ENCODE data around the gene PSME3. TPM values are rescaled to one million over a fixed set of nuclear protein-coding genes. Genes with fewer than 3 reads are reported as not detected.

Gene PSME3
- total and polyA plus RNA-seq, 3 donors from 2014 or later: 79.7 to 135 (median 92.1) TPM

- WGBS, 2 donors: 69 to 72% methylated on average over 1 of the region's 1 CpG
- H3K27ac ChIP-seq: no peak overlapping the region
- TF ChIP-seq CTCF (IDR thresholded peaks at IDR 0.05) (no peak), POLR2A (IDR thresholded peaks at IDR 0.05) (no peak)
- DNase-seq: no peak
- H3K4me1 ChIP-seq: no peaks in the 10 kb centered on the region
- H3K36me3 ChIP-seq (ENCODE audit: low read depth, missing control alignments): no peaks in the 10 kb centered on the region
- H3K9me3 ChIP-seq: no peaks in the 10 kb centered on the region
- H3K27me3 ChIP-seq: no peaks in the 10 kb centered on the region
- intact Hi-C loops (cut with DNase I; ENCODE audit: low total_unique reads): no loop called here
- H3K4me3 ChIP-seq: no peak overlapping the region
These were observed 15.3 kb upstream of the PSME3 start for GRCh38 chr17:42817866-42818265.

- Histone ChIP-seq H3K36me3 (ENCODE audit: low read depth, missing control alignments) (no peaks in the 10 kb centered on the region), H3K27ac (no peak overlapping the region), H3K4me1 (peaks cover 4% of the 10 kb centered on the region), H3K9me3 (no peaks in the 10 kb centered on the region), H3K27me3 (no peaks in the 10 kb centered on the region), H3K4me3 (no peak overlapping the region)
- TF ChIP-seq CTCF (IDR thresholded peaks at IDR 0.05) (no peak), POLR2A (IDR thresholded peaks at IDR 0.05) (no peak)
- intact Hi-C loops (cut with DNase I; ENCODE audit: low total_unique reads): no loop called here
- WGBS, 2 donors: 78 to 79% methylated on average over 4 to 5 of the region's 5 CpGs
- DNase-seq: no peak
These were observed 14.8 kb upstream of the PSME3 start for GRCh38 chr17:42818379-42818778.

GRCh38 chr17:42819939-42820535 lies 13.2 kb upstream of the PSME3 start:
- intact Hi-C loops (cut with DNase I; ENCODE audit: low total_unique reads): loop anchor here (10.0 kb wide), 1 partner anchor 95 kb away; no protein-coding TSS in a partner anchor
- peak; percentile 68 for DNase-seq
- Histone ChIP-seq H3K27ac (no peak overlapping the region), H3K4me1 (peaks cover 7% of the 10 kb centered on the region), H3K9me3 (no peaks in the 10 kb centered on the region), H3K27me3 (no peaks in the 10 kb centered on the region), H3K4me3 (no peak overlapping the region), H3K36me3 (ENCODE audit: low read depth, missing control alignments) (no peaks in the 10 kb centered on the region)
- WGBS, 2 donors: 36 to 47% methylated on average over 2 of the region's 2 CpGs
- TF ChIP-seq CTCF (IDR thresholded peaks at IDR 0.05) (peak in 2 of 3 experiments; percentile 43 to 60), POLR2A (IDR thresholded peaks at IDR 0.05) (no peak)

GRCh38 chr17:42821176-42821575 lies 12.0 kb upstream of the PSME3 start:
- Histone ChIP-seq H3K27me3 (no peaks in the 10 kb centered on the region), H3K9me3 (no peaks in the 10 kb centered on the region), H3K4me1 (peaks cover 7% of the 10 kb centered on the region), H3K27ac (no peak overlapping the region), H3K4me3 (no peak overlapping the region), H3K36me3 (ENCODE audit: low read depth, missing control alignments) (no peaks in the 10 kb centered on the region)
- intact Hi-C loops (cut with DNase I; ENCODE audit: low total_unique reads): loop anchor here (10.0 kb wide), 1 partner anchor 96 kb away; no protein-coding TSS in a partner anchor
- TF ChIP-seq POLR2A (IDR thresholded peaks at IDR 0.05) (no peak), CTCF (IDR thresholded peaks at IDR 0.05) (no peak)
- WGBS, 2 donors: 94 to 95% methylated on average over 7 of the region's 7 CpGs
- no peak for DNase-seq

GRCh38 chr17:42827472-42827871 lies 5.7 kb upstream of the PSME3 start:
- no peak overlapping the region for H3K4me3 ChIP-seq
- no peaks in the 10 kb centered on the region for H3K9me3 ChIP-seq
- no peaks in the 10 kb centered on the region for H3K27me3 ChIP-seq
- intact Hi-C loops (cut with DNase I; ENCODE audit: low total_unique reads): loop anchor here (10.0 kb wide), 1 partner anchor 103 kb away; no protein-coding TSS in a partner anchor
- H3K36me3 ChIP-seq (ENCODE audit: low read depth, missing control alignments): no peaks in the 10 kb centered on the region
- no peak overlapping the region for H3K27ac ChIP-seq
- whole genome bisulfite sequencing, 2 donors: 82 to 96% methylated on average over 1 of the region's 1 CpG
- peaks cover 7% of the 10 kb centered on the region for H3K4me1 ChIP-seq
- DNase-seq: no peak
- TF ChIP-seq POLR2A (IDR thresholded peaks at IDR 0.05) (no peak), CTCF (IDR thresholded peaks at IDR 0.05) (no peak)

Data from testis (tissue), 3 donors.